HL-60/S4 treated with retinoic acid at 250 ng/mL for 4 days and 3 days (cell line): ENCODE measurements around the gene E2F1.

Experiments
- in situ Hi-C: fragments of 300-500 bp; cut with MboI; formaldehyde crosslinking; loops from 2 replicates; pipeline ENCODE4 v1.7.0; 2022; ENCODE audit warnings: low sequenced_read_pairs

The E2F1 gene

GRCh38 chr20:33660035-33660684 lies 26.0 kb downstream of the E2F1 start:
- in situ Hi-C loops: loop anchor here (10.0 kb wide), 1 partner anchor 205 kb away; no protein-coding TSS in a partner anchor

- in situ Hi-C loops: loop anchor here (10.0 kb wide), 1 partner anchor 205 kb away; no protein-coding TSS in a partner anchor
Observed at GRCh38 chr20:33659341-33660034, 26.7 kb downstream of the E2F1 start.

GRCh38 chr20:33658929-33659328 lies 27.3 kb downstream of the E2F1 start:
- in situ Hi-C loops: no loop called here

DNA sequence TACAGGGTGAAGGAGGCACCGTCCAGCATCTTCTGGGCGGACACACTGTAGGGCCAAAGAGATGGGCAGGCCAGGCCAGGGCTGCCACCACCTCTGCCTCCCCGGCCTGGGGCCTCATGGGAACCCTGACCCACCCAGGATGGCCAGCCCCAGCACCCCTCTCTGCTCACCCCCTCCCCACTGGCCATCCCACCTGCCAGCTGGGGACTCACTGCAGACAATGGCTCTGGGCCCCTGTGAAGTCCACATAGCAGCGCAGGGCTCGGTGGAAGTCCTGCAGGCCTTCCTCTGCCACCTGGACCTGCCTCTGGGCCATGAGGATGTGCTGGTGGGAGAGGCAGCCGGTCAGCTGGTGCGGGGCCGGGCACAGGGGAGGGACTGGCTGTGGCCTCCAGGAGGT lies 27.7 kb downstream of the E2F1 start:
- in situ Hi-C loops: no loop called here

DNA sequence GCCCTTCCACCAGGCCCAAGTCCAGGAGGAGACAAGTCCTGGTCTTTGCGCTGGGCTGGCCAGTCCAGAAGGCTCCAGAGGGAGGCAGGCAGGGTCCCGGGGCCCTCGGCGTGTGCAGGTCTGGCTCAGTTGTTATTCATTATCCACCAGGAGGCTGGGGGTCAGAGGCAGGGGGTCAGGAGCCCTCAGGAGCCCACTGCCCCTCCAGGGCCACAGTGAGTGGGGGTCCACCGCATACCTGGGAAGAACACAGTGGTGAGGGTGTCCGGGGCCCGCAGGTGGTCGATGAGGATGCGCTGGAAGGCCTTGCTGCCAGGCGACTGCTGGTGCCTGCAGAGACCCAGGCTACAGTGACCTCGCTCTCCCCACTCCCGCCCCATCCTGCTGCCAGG lies 28.5 kb downstream of the E2F1 start:
- in situ Hi-C loops: no loop called here

GRCh38 chr20:33656783-33657703 lies 29.1 kb downstream of the E2F1 start:
- in situ Hi-C loops: no loop called here

DNA sequence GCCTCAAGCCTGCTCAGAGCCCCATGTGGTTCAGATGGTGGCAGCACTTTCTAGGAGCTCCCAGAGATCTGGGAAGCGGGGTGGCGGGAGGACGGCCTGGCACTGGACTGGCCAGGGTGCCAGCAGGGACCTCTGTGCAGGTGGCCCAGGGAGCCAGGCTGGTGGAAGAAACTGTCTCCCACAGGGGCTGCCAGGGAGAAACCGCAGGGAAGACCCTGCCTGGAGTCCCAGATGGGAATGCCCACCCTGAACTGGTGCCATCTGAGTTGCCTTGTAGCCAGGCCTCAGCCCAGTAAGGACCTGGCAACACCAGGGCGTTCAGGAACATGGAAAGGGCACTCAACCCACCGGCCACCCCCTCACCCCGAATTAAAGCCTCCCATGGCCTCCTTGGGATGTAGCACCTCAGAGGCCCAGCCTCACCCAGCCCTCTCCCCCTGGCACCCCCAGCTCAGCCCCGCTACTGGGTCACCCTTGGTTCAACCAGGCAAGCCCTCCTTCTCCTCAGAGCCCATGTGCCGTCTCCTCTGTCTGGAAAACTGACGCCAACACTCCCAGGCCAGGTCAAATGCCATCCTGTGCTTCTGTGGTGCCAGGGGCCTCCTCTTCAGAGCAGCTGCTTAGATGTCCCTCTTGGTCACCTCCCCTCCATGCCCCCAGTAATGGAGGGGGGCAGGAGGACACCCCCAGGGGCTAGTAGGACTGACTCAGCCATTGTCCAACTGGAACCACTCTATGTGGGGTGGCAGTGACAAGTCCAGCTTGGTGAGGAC lies 30.0 kb downstream of the E2F1 start:
- in situ Hi-C loops: no loop called here

DNA sequence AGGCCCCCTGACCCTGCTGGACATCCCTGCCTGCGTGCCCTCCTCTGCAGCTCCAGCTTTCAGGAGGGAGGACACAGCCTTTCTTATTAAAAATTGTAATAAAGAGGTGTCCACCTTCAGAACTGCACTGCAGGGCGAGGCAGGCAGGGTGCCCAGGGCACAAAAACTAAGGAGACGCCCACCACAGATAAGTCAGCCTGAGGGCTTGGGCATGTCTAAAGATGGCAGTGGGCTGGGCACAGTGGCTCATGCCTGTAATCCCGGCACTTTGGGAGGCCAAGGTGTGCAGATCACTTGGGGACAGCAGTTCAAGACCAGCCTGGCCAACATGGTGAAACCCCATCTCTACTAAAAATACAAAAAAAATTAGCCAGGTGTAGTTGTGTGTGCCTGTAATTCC lies 31.0 kb downstream of the E2F1 start:
- in situ Hi-C loops: no loop called here

- in situ Hi-C loops: no loop called here
Observed at GRCh38 chr20:33654680-33655161, 31.5 kb downstream of the E2F1 start.

DNA sequence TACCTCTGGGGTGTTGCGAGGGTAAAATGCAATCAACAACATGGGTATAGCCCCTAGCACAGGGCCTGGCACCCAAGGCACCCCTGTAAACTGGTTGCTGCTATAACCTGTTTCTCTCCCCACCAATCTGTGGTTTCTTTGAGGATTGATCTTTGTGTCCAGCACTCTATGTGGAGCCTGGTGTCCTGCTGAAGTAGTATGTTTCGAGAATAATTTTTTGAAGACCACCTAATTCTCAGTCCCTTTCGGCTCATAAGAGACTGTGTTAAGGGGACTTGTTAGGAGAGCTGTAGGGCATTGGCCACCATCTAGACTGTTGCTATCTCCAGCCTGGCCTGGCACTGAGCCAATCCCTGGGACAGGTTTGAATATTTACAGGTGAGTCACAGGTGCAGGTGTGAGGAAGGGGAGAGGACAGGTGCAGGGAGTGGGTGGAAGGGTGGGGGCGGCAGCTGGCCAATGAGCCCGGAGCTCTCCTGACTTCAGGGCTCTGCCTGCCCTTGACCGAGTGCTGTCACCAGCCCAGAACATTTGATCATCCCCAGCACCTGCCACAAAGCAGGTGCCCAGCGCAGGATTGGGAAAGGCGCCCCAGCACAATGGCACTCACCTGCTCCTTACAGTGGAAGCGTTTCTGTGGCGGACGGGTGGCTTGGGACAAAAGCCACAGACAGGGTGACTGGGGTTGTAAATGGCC lies 32.1 kb downstream of the E2F1 start:
- in situ Hi-C loops: no loop called here

DNA sequence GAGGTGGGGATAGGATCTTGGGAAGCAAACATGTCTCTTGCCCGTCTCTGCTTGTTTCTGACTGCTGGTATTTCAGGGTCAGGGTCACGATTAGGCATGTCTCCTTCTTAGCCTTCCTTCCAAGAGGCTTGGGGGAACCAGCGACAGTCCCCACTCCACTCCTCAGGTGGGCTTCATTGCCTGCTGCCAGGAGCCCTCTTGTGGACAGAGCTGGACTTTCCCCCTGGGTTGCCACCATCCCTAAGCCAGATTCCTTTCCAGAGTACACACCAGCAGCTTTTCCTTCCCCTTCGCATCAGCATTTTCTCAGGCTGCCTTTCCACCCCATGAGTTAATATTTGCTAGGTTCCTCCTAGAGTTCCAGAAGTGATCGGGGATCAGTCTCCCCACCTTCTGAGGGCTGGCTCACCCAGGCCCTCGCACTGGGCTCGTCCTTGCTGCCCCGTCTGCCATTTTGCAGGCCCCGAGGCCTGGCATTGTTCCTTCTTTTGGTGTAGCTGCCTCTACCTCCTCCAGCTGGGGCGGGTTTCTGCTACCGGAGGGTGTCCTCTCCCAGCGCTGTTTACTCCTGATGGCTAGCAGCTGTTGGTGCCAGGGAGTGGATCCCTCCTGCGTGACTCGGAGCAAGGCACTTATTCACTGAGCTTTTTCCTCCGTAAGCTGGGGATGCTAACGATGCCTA lies 32.8 kb downstream of the E2F1 start:
- in situ Hi-C loops: no loop called here

- in situ Hi-C loops: no loop called here
Observed at GRCh38 chr20:33651562-33652048, 34.6 kb downstream of the E2F1 start.

DNA sequence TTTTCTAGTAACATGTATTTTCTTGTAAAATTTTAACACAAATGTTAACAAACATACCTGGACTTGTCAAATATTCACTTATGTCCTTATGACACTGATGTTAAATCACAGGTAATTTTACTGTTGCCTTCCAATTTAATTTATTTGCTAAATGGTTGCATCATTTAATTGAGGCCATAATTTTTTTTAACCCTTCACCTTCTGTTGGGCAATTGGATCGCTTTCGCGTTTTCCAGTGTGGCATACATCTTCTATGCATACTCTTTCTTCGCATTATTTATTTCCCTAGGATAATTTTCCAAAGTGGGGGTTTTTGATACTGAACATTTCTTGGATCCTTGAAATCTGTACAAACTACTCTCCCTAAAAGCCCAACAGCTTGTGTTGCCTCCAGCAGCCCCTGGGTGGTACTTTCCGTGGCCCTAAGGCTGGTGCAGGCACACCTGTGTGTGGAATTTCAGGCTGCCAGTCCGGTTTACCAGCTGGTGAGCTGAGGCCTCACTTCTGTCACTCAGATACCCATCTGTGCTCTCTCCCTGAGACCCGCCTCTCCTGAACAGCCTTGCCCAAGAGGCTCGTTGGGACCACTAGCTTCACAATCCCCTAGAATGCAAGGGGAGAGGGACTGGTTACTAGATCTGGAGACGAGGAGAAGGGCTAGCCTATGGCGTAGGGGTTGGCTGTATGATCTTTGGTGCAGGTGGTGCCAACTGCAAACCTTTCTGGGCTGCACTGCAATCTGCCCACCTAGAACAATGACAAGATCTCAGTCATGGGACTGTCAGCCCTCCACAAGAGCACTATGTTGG lies 35.2 kb downstream of the E2F1 start:
- in situ Hi-C loops: no loop called here

- in situ Hi-C loops: no loop called here
Observed at GRCh38 chr20:33650111-33650752, 36.0 kb downstream of the E2F1 start.

GRCh38 chr20:33649201-33649681 lies 36.9 kb downstream of the E2F1 start:
- in situ Hi-C loops: no loop called here

GRCh38 chr20:33648396-33649004 lies 37.7 kb downstream of the E2F1 start:
- in situ Hi-C loops: no loop called here

DNA sequence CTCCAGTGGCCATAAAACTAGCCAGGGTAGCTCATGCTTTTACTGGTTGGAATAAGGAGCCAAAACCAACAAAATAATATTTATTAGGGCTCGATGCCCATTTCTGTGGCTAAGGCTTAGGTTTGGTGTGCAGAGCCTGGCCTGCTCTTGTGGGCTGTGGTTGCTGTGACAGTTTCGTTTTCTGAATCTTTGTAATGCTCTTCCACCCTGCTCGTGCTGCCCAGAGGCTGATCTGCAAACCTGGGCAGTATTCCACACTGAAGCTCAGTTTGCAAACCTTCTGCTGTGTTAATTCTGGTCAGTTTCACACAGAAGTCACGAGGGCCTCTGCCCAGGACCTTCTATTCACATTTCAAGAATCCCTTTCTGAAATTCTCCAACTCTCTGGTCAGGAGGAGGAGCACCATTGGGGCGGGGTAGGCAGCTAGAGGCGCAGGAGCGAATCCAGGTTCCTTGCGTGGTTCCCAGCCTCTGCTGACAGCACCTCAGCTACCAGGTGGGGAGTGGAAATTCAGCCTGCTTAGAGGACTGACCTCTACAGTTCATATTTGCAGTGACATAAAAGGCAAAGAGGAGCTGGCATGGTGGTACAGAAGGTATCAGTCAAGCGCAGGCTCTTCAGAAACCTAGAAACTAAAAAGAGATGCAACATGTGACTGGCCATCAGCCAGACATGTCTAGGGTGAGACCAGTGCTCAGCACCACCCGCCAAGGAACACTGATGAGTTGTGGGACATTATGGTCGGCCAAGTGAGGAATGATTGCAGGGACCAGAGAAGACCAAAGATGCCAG lies 38.4 kb downstream of the E2F1 start:
- in situ Hi-C loops: no loop called here
